GM12878 (cell line): Measurements from ENCODE around the gene ZC3H12D. TPM values are rescaled to one million over a fixed set of nuclear protein-coding genes. Genes with fewer than 3 reads are reported as not detected.

Experiments used
- ATAC-seq: fragments of 200-7000 bp; cut with Tn5 transposase; 3 replicates; pipeline ENCODE4 v1.9.1; 2020; ENCODE audit warnings: mild to moderate bottlenecking, moderate library complexity
- BruUV-seq: library from RNA; stranded (reverse); fragments of 400-500 nt; replicated peaks from 2 replicates; lab custom pipeline; 2021; lab: Mats Ljungman, UMichigan
- CTCF ChIA-PET: fragments of 300-600 bp; sonication (Branson Sonifier 250); formaldehyde crosslinking; extraction: SDS; loops from one replicate; lab custom pipeline; 2021; ENCODE audit warnings: inconsistent platforms; lab: Yijun Ruan, JAX
- POLR2A ChIA-PET: fragments of 350-600 bp; formaldehyde crosslinking; extraction: SDS; loops from one replicate; lab custom pipeline; 2021; ENCODE audit warnings: inconsistent platforms; lab: Charles Lee
- RAD21 ChIA-PET: fragments of 300-600 bp; sonication (Branson Sonifier 250); formaldehyde crosslinking; loops from one replicate; lab custom pipeline; 2023; ENCODE audit warnings: antibody characterized with exemption; ENCODE audit not compliant: unreplicated experiment; lab: Charles Lee
- SMC1A ChIA-PET: fragments of 300-600 bp; sonication (Branson Sonifier 250); formaldehyde crosslinking; loops from one replicate; lab custom pipeline; 2023; ENCODE audit not compliant: unreplicated experiment, uncharacterized antibody; lab: Charles Lee
- DNase-seq: peaks from one replicate; pipeline ENCODE4 v3.0.0-alpha.2; 2011; ENCODE audit warnings: low read depth, low spot score
- FAIRE-seq: peaks from 3 replicates; lab custom pipeline; 2011; peaks lifted over from hg19 to GRCh38; lab: Jason Lieb, UNC
- H2AFZ ChIP-seq: 2 replicates; pipeline ENCODE4 v1.6.0; 2011; ENCODE audit warnings: low read depth, low read length, control low read depth; ENCODE audit not compliant: control insufficient read depth
- H3K27ac ChIP-seq: 2 replicates; pipeline ENCODE4 v1.5.1; 2011; ENCODE audit warnings: control low read depth; ENCODE audit not compliant: control insufficient read depth, insufficient read depth
- H3K27me3 ChIP-seq, 2 experiments: replicated peaks in 1 of 2; 2 replicates each; pipeline versions ENCODE4 v1.6.0 to v1.6.1; 2011; ENCODE audit warnings: low read length in 1 of 2; ENCODE audit not compliant: control insufficient read depth in 2 of 2, insufficient read depth in 2 of 2
- H3K36me3 ChIP-seq, 2 experiments: 2 replicates each; pipeline ENCODE4 v1.5.1; 2011; ENCODE audit warnings: low read length in 1 of 2; ENCODE audit not compliant: control insufficient read depth in 2 of 2, insufficient read depth in 2 of 2
- H3K4me1 ChIP-seq: 2 replicates; pipeline ENCODE4 v1.6.1; 2011; ENCODE audit warnings: mild to moderate bottlenecking, low read length, moderate library complexity, mixed read lengths; ENCODE audit not compliant: control insufficient read depth, insufficient read depth
- H3K4me2 ChIP-seq: 2 replicates; pipeline ENCODE4 v1.6.0; 2011; ENCODE audit warnings: control low read depth; ENCODE audit not compliant: control insufficient read depth, insufficient read depth
- H3K4me3 ChIP-seq: fragments of 200-600 bp; sonication (generic); 2 replicates; pipeline ENCODE4 v1.5.1; 2016
- H3K79me2 ChIP-seq: 2 replicates; pipeline ENCODE4 v1.6.0; 2011; ENCODE audit warnings: low read length; ENCODE audit not compliant: control insufficient read depth, insufficient read depth
- H3K9ac ChIP-seq: 2 replicates; pipeline ENCODE4 v1.8.0; 2011; ENCODE audit warnings: low read length, control low read depth, mixed read lengths; ENCODE audit not compliant: control insufficient read depth, insufficient read depth
- H3K9me3 ChIP-seq: replicated peaks from 3 replicates; pipeline ENCODE4 v1.5.1; 2011; ENCODE audit warnings: mild to moderate bottlenecking, low read length; ENCODE audit not compliant: control insufficient read depth, insufficient read depth
- H4K20me1 ChIP-seq: 2 replicates; pipeline ENCODE4 v1.6.0; 2011; ENCODE audit not compliant: control insufficient read depth, insufficient read depth
- CBX3 ChIP-seq: fragments of 200-600 bp; sonication (generic); IDR thresholded peaks from 2 replicates; pipeline ENCODE4 v1.6.1; 2016; ENCODE audit warnings: low read depth, borderline replicate concordance
- CHD4 ChIP-seq: fragments of 200-600 bp; sonication (generic); IDR thresholded peaks from 2 replicates; pipeline ENCODE4 v1.6.1; 2016; ENCODE audit warnings: mild to moderate bottlenecking
- GATAD2B ChIP-seq: fragments of 450-650 bp; conservative IDR thresholded peaks from 2 replicates; pipeline ENCODE4 v1.6.1; 2017; ENCODE audit warnings: low read depth, mild to moderate bottlenecking, moderate library complexity
- HDAC2 ChIP-seq: fragments of 200-600 bp; sonication (generic); IDR thresholded peaks from 2 replicates; pipeline ENCODE4 v1.6.1; 2017
- IKZF1 ChIP-seq: fragments of 450-650 bp; conservative IDR thresholded peaks from 2 replicates; pipeline ENCODE4 v1.6.1; 2017; ENCODE audit warnings: antibody characterized with exemption, mild to moderate bottlenecking
- JUNB ChIP-seq: IDR thresholded peaks from 2 replicates; pipeline ENCODE4 v1.6.1; 2016; ENCODE audit warnings: antibody characterized with exemption, mild to moderate bottlenecking
- MTA3 ChIP-seq: IDR thresholded peaks from 2 replicates; pipeline ENCODE4 v1.6.1; 2012; ENCODE audit warnings: low read length, inconsistent platforms, borderline replicate concordance
- RB1 ChIP-seq: fragments of 450-650 bp; formaldehyde crosslinking; IDR thresholded peaks from 2 replicates; pipeline ENCODE4 v1.6.1; 2017; ENCODE audit warnings: mild to moderate bottlenecking, borderline replicate concordance
- RELB ChIP-seq: fragments of 450-650 bp; IDR thresholded peaks from 2 replicates; pipeline ENCODE4 v1.6.1; 2017; ENCODE audit warnings: low read depth, mild to moderate bottlenecking, moderate library complexity
- RUNX3 ChIP-seq: IDR thresholded peaks from 2 replicates; pipeline ENCODE4 v1.6.1; 2012; ENCODE audit warnings: low read length, inconsistent platforms
- SPI1 ChIP-seq: IDR thresholded peaks from 2 replicates; pipeline ENCODE4 v1.6.1; 2011; ENCODE audit warnings: low read depth, mild to moderate bottlenecking, low read length, moderate library complexity, borderline replicate concordance; ENCODE audit not compliant: insufficient read depth
- STAT3 ChIP-seq: IDR thresholded peaks from 2 replicates; pipeline ENCODE4 v1.6.1; 2011; ENCODE audit warnings: low read depth, low read length, improper control_type of control experiment
- WGBS: methylation state at CpG from one replicate; pipeline ENCODE4 v1.1.6; 2016; ENCODE audit warnings: low lambda C conversion rate; ENCODE audit not compliant: insufficient replicate concordance, insufficient coverage; ENCODE audit errors: missing lambda C conversion rate; 5-methylcytosine and 5-hydroxymethylcytosine counted together
- in situ Hi-C: fragments of 300-500 bp; cut with MboI; formaldehyde crosslinking; loops from 9 replicates; pipeline ENCODE4 v1.14.3; 2018; ENCODE audit warnings: mixed read lengths
- intact Hi-C: fragments of 100-400 bp; cut with micrococcal nuclease; formaldehyde crosslinking; loops from one replicate; pipeline ENCODE4 v1.14.2; 2022; ENCODE audit not compliant: unreplicated experiment
- polyA plus RNA-seq, 11 experiments: library from polyadenylated mRNA; depleted of rRNA in 4 of 11; unstranded in 6 of 11; stranded (reverse) in 5 of 11; fragments of >200 nt; fragmentation: Nextera tagmentation in 4 of 11; fragmentation: Illumina TruSeq in 1 of 11; extraction: Ambion mirVana in 4 of 11; extraction: Trizol in 1 of 11; gene quantifications; 1 replicate in 1 of 11; 2 replicates in 10 of 11; pipeline versions ENCODE4 v1.2.1 to v1.2.3, GENCODE V29; 2011 to 2016; ENCODE audit warnings: inconsistent platforms in 2 of 11, missing spikeins in 2 of 11, low read depth in 1 of 11
- total RNA-seq, 4 experiments: library from RNA; depleted of rRNA in 3 of 4; stranded (reverse); fragments of >200 nt in 3 of 4; fragmentation: Illumina TruSeq in 1 of 4; extraction: Trizol in 1 of 4; gene quantifications; 2 replicates each; pipeline versions ENCODE4 v1.2.1 to v1.2.3, GENCODE V29; 2013 to 2021

ZC3H12D gene
- total and polyA plus RNA-seq, 10 of the 15 experiments (the other 5 are each of a cell fraction or from before 2014, with no cell fraction given), result 1.4 to 29.7 (median 8.8) TPM

DNA sequence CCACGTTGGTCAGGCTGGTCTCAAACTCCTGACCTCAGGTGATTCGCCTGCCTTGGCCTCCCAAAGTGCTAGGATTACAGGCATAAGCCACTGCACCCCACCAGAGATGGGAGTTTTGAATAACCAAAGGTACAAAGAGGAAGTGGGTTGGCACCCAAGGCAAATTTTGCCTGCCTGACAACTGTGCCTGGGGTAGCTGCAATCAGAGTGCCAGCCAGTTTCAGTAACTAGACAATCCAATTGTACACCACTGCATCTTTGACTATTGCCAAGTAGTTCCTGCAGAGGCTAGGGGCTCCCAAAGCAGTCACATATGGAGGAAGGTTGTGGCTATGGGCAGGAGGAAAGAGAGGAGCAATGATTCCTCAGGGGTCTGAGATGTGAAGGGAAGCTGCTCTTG is 16.6 kb downstream of the ZC3H12D start:
- BruUV-seq, result no TSS peak
- POLR2A ChIA-PET, result interaction anchor here (0.6 to 1.9 kb wide), 5 partner anchors 10 to 423 kb away, joined by 3 to 6 read pairs (median 4); no protein-coding TSS in a partner anchor

More for the DNA sequence above, 16.6 kb downstream of the ZC3H12D start:
- SMC1A ChIA-PET, result interaction anchor here (1.1 to 4.7 kb wide), 11 partner anchors 27 to 438 kb away, joined by 3 to 38 read pairs (median 4); no protein-coding TSS in a partner anchor
- peaks cover 10 to 17% of the 10 kb centered on the region in 2 experiments; a peak in 3 of 4 replicates for H3K36me3 ChIP-seq
- ATAC-seq (peak; percentile 43), DNase-seq (no peak), FAIRE-seq (no peak)
- H3K4me1 ChIP-seq, result peaks cover 85% of the 10 kb centered on the region
- TF ChIP-seq SPI1 (peak; percentile 73), RELB (no peak), CHD4 (no peak), STAT3 (no peak), MTA3 (0 out of 2 replicates have a peak, but pooled peaks have one; percentile 15), HDAC2 (no peak), GATAD2B (0 out of 2 replicates have a peak, but pooled peaks have one; percentile 10), JUNB (no peak), CBX3 (no peak), IKZF1 (no peak), RB1 (0 out of 2 replicates have a peak, but pooled peaks have one; percentile 35), RUNX3 (0 out of 2 replicates have a peak, but pooled peaks have one; percentile 19)
- intact Hi-C loops (no loop called here), in situ Hi-C loops (no loop called here)
- H3K79me2 ChIP-seq, result peaks cover 67% of the 10 kb centered on the region
- H3K9me3 ChIP-seq, result no peaks in the 10 kb centered on the region
- H3K4me2 ChIP-seq, result peak overlapping the region; percentile 81
- H2AFZ ChIP-seq, result 0 out of 2 replicates have a peak overlapping the region, but pooled peaks have one; percentile 13
- H3K4me3 ChIP-seq, result peak overlapping the region; percentile 60
- RAD21 ChIA-PET, result interaction anchor here (0.9 to 2.4 kb wide), 6 partner anchors 24 to 424 kb away, joined by 3 to 14 read pairs (median 4); no protein-coding TSS in a partner anchor
- 5% methylated on average over 2 of the region's 2 CpGs for WGBS
- peak overlapping the region; percentile 25 for H3K9ac ChIP-seq
- H3K27ac ChIP-seq, result peak overlapping the region; percentile 85
- H3K27me3 ChIP-seq, result no peaks in the 10 kb centered on the region
- CTCF ChIA-PET, result interaction anchor here (0.6 to 6.5 kb wide), 10 partner anchors 9 to 439 kb away, joined by 3 to 50 read pairs (median 4); no protein-coding TSS in a partner anchor
- H4K20me1 ChIP-seq, result 0 out of 2 replicates have a peak, but pooled peaks cover 6% of the 10 kb centered on the region
